GM18502 (cell line): ENCODE data around the gene ANKRD63.
A peak's percentile ranks its signal among the peaks of the same experiment; 100 is the strongest.

Source experiments
- ATAC-seq: cut with Tn5 transposase; IDR thresholded peaks from one replicate; pipeline ENCODE4 v1.9.1; 2021; ENCODE audit warnings: mild to moderate bottlenecking; ENCODE audit not compliant: unreplicated experiment, poor library complexity

Gene ANKRD63

GRCh38 chr15:40314723-40315276 is 31.9 kb upstream of the ANKRD63 start:
- no peak for ATAC-seq

GRCh38 chr15:40313531-40314398 is 30.9 kb upstream of the ANKRD63 start:
- no peak for ATAC-seq

- no peak for ATAC-seq
These were observed 29.7 kb upstream of the ANKRD63 start for GRCh38 chr15:40312370-40313158.

- ATAC-seq = no peak
These were observed 28.1 kb upstream of the ANKRD63 start for GRCh38 chr15:40310993-40311392.

- ATAC-seq = no peak
These were observed 27.4 kb upstream of the ANKRD63 start for GRCh38 chr15:40310001-40310959.

GRCh38 chr15:40309344-40309862 is 26.5 kb upstream of the ANKRD63 start:
- ATAC-seq = no peak

GRCh38 chr15:40307421-40308211 is 24.8 kb upstream of the ANKRD63 start, which contains the start of gene PLCB2:
Gene PLCB2 (minus strand): TSS chr15:40307935. CDS start chr15:40307672, 263 bp downstream.
- ATAC-seq = peak; percentile 71

- no peak for ATAC-seq
These were observed 24.0 kb upstream of the ANKRD63 start for GRCh38 chr15:40306908-40307307.

- ATAC-seq = no peak
These were observed 23.5 kb upstream of the ANKRD63 start for GRCh38 chr15:40306371-40306770.

GRCh38 chr15:40305281-40305680 is 22.4 kb upstream of the ANKRD63 start:
- ATAC-seq = no peak

GRCh38 chr15:40303576-40303975 is 20.7 kb upstream of the ANKRD63 start:
- no peak for ATAC-seq

GRCh38 chr15:40302981-40303380 is 20.1 kb upstream of the ANKRD63 start:
- ATAC-seq = no peak

GRCh38 chr15:40302288-40302886 is 19.5 kb upstream of the ANKRD63 start:
- ATAC-seq = no peak

GRCh38 chr15:40301467-40302179 is 18.8 kb upstream of the ANKRD63 start:
- ATAC-seq = no peak

- ATAC-seq = no peak
These were observed 17.9 kb upstream of the ANKRD63 start for GRCh38 chr15:40300771-40301170.

GRCh38 chr15:40300367-40300766 is 17.5 kb upstream of the ANKRD63 start:
- ATAC-seq = no peak

GRCh38 chr15:40298216-40298935 is 15.5 kb upstream of the ANKRD63 start:
- no peak for ATAC-seq
